Stimulated activated CD4-positive, alpha-beta T cell treated with anti-CD3 and anti-CD28 coated beads, Interleukin-4, amount 100 ng/mL, for 48 hours (primary cell): ENCODE results near the gene WDFY2.
"Not testable (repeated sequence)": the region's sequence is repeated elsewhere in the genome, so short reads cannot be mapped to it uniquely, and the experiment has no call there.

Source experiments
- DNase-seq, 2 donors: peaks; one replicate each; pipeline ENCODE4 v3.0.0-alpha.2; 2020; ENCODE audit warnings: low read depth in 2 of 2

The WDFY2 gene

GRCh38 chr13:51666374-51666773 is 82.1 kb downstream of the WDFY2 start:
- DNase-seq = no peak

GRCh38 chr13:51666839-51667238 is 82.6 kb downstream of the WDFY2 start:
- DNase-seq = no peak

- no peak for DNase-seq
Measured at GRCh38 chr13:51668580-51669195, 84.4 kb downstream of the WDFY2 start.

GRCh38 chr13:51673165-51673564 is 88.9 kb downstream of the WDFY2 start:
- DNase-seq = no peak

- DNase-seq = no peak
Measured at GRCh38 chr13:51674276-51674675, 90.0 kb downstream of the WDFY2 start.

- DNase-seq = no peak
Measured at GRCh38 chr13:51675385-51675784, 91.1 kb downstream of the WDFY2 start.

- no peak for DNase-seq
Measured at GRCh38 chr13:51675877-51676276, 91.6 kb downstream of the WDFY2 start.

GRCh38 chr13:51676739-51677138 is 92.5 kb downstream of the WDFY2 start:
- DNase-seq = no peak

- no peak for DNase-seq
Measured at GRCh38 chr13:51678420-51678819, 94.2 kb downstream of the WDFY2 start.

- DNase-seq = no peak
Measured at GRCh38 chr13:51679616-51680015, 95.4 kb downstream of the WDFY2 start.

GRCh38 chr13:51681037-51681678 is 96.9 kb downstream of the WDFY2 start:
- DNase-seq = no peak

GRCh38 chr13:51682686-51683085 is 98.4 kb downstream of the WDFY2 start:
- DNase-seq = no peak

GRCh38 chr13:51683597-51683996 is 99.3 kb downstream of the WDFY2 start:
- no peak for DNase-seq

GRCh38 chr13:51684076-51684475 is 99.8 kb downstream of the WDFY2 start:
- DNase-seq = no peak

GRCh38 chr13:51687947-51688714 is 103.9 kb downstream of the WDFY2 start:
- DNase-seq = no peak

GRCh38 chr13:51688937-51689662 is 104.8 kb downstream of the WDFY2 start:
- no peak for DNase-seq

- no peak for DNase-seq
Measured at GRCh38 chr13:51689663-51689996, 105.4 kb downstream of the WDFY2 start.

GRCh38 chr13:51695677-51696076 is 111.4 kb downstream of the WDFY2 start:
- not testable (repeated sequence) for DNase-seq

- DNase-seq = no peak
Measured at GRCh38 chr13:51697181-51697580, 112.9 kb downstream of the WDFY2 start.

GRCh38 chr13:51697855-51698254 is 113.6 kb downstream of the WDFY2 start:
- DNase-seq = no peak

GRCh38 chr13:51698352-51698751 is 114.1 kb downstream of the WDFY2 start:
- no peak for DNase-seq
